A673 (cell line): ENCODE data around the gene FRAS1.

Experiments
- CTCF ChIP-seq: fragments of 300-800, 200-600 bp; sonication (generic); conservative IDR thresholded peaks from 2 replicates; pipeline ENCODE4 v1.5.1; 2017; ENCODE audit warnings: low read depth, mild to moderate bottlenecking, antibody characterized with exemption, low read length, moderate library complexity, mixed read lengths
- EZH2 ChIP-seq: fragments of 200-600 bp; sonication (generic); IDR thresholded peaks from 2 replicates; pipeline ENCODE4 v1.6.1; 2017; ENCODE audit warnings: borderline replicate concordance, low read depth, mild to moderate bottlenecking, mixed read lengths, antibody characterized with exemption, low read length; ENCODE audit not compliant: poor library complexity, severe bottlenecking

DNA sequence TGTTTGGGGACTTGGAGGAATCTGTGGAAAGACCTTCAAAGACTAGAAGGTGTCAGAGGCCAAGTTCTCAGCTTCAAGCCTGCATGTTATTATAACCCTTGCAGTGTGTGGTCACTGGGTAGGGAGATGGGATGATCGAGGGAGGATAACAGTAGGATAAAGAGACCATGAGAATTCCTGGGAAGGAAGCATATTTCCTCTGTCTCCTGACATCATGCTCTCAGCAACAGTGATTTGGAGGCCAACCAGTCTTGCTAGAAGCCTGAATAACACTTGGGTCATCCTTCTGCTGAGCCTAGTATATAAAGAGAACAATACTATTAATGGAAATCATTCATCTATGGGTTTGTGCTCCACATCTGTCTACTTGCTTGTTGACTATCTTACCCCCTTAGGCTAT lies 453.6 kb downstream of the FRAS1 start:
- TF ChIP-seq EZH2: no peak
- no peak for TF ChIP-seq CTCF
